NCI-H2196 (cell line): ENCODE data around the gene CSTF1.

Source experiments
- DNase-seq: peaks from one replicate; lab custom pipeline; 2025; ENCODE audit not compliant: unreplicated experiment; lab: John Stamatoyannopoulos, UW

CSTF1 gene

DNA sequence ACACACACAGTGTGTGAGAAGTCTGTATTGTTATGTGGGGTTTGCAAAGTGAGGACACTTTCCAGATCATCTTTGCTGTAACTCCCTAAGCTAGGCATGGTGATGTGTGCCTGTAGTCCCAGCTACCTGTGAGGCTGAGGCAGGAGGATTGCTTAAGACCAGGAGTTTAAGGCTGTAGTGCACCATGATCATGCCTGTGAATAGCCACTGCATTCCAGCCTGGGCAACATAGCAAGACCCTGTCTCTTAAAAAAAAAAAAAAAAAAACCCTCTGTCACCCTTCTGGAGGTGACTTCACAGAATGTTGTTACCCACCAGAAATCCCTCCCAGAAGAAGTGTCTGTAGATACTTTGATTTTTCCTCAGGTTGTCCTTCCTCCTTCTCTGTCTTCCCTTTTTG lies 34.5 kb downstream of the CSTF1 start:
- DNase-seq = no peak

GRCh38 chr20:56427797-56428196 lies 35.4 kb downstream of the CSTF1 start:
- no peak for DNase-seq

GRCh38 chr20:56428410-56428809 lies 36.0 kb downstream of the CSTF1 start:
- DNase-seq = no peak

DNA sequence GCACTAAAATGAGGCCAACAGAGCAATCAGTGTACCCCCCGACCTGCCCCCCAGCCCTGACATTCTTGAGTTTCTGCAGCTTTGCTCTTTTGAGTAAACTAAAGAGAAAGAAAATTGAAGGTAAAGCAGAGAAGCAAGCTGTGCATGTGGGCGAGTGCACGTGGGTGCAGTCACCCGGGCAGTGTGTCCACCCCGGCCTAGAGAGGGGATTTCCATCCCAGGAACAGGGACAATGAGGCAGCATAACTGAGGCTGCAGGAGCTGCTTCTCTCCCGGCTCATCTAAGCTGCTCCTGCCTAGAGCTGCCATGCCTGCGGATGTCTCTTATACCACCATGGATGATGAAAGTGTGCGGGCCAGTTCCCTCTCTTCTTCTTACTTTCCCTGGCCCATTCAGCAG lies 36.4 kb downstream of the CSTF1 start:
- no peak for DNase-seq

- DNase-seq = no peak
Measured at GRCh38 chr20:56429502-56429901, 37.1 kb downstream of the CSTF1 start.

DNA sequence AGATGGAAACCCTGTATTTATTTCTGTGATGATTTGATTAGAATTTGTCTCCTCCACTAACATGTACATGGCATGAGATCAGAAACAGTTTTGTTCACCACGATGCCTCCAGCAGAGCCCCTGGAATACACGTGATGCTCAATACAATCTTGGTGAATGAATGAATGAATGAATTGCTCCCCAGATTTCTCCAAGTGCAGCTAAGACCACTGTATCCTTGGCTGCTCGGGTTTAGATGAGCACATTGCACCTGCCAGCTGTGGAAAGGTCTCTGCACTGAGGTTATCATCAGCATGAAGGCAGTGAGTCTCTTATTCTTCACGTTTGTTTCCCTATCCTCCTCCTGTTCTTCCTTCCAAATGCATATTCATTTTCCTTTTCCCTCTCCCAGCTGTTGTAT lies 37.5 kb downstream of the CSTF1 start:
- no peak for DNase-seq

DNA sequence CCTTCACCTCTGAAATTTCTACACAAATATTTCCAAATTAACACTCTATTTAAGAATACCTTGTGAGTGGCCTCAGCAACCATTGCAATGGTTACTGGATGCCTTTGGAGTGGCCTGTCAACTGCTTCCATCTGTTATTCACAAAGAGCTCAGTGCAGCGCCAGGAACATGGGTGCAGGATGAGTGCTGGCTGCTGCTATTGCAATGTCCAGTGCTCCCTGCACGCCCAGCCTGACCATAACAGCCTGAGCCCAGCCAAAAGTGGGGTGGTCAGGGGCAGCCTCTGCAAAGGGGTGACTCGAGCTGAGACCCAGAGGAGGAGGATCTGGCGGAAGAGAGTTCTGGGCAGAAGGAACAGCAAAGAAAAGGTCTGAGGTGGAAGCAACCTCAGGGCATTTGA lies 38.0 kb downstream of the CSTF1 start:
- no peak for DNase-seq

DNA sequence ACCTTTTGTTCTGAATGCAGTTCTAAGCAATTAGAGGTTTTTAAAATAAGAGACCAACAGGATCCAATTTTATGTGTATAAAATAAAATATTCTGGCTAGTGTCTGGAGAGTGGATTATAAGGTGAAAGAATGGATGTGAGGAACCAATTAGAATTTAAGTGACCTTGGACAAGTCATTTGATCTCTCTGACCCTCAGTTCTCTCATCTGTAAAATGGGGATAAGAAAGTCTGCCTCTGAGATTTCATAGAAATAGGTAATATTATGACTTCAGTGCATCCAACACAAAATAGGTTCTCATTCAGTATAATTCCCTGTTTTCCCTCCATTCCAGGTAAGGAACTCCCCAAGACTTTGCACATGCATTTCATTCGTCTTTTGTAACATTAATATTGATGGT lies 38.5 kb downstream of the CSTF1 start:
- DNase-seq = no peak

DNA sequence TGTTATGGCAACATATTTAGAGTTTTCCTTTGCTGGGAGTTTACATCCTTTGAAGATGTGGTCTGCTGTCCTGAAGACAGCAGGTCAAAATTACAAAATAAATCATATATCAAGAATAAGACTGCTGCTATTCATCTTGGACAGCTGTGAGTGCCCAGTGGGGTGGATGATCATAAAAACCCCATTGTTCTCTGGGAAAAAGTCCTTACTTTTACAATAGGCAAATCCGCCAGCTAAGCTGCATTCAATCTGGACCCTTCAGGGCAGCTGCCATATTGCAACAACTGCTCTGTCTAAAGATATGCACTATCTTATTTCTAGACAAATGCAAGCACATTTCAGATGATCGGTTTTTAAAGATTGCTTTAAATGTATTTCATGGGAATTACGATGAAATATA lies 39.0 kb downstream of the CSTF1 start:
- no peak for DNase-seq

DNA sequence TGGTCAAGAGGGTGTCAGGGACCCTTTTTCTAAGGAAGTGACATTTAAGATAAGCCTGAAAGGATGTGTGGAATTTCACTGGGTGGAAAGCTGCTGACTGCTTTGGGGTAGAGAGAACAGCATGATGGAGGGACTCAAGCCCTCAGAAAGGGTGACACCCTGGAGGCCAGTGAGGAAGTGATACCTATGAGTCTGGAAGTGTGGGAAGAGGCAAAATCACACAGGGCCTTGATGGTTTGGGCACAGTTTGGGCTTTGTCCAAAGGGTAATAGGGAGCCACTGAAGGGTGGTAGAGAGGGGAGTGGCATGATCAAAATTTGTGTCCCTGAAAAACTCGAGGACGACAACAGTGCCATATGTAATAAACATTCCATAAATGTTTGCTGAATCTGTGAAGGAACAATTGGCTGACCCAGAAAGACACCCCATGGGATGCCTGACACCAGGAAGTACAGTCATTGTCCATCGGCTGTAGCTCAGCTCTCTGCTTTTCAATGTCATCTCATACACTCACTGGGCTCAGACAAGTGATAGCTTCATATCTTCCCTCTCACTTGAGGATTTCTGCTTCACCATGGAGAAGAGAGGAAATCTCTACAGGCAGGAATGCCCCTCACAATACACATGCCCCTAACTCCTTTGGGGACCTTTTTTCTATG lies 40.9 kb downstream of the CSTF1 start:
- no peak for DNase-seq

GRCh38 chr20:56433880-56434255 lies 41.4 kb downstream of the CSTF1 start:
- no peak for DNase-seq

- DNase-seq = no peak
Measured at GRCh38 chr20:56437196-56437960, 44.9 kb downstream of the CSTF1 start.

- DNase-seq = no peak
Measured at GRCh38 chr20:56438284-56438683, 45.8 kb downstream of the CSTF1 start.

DNA sequence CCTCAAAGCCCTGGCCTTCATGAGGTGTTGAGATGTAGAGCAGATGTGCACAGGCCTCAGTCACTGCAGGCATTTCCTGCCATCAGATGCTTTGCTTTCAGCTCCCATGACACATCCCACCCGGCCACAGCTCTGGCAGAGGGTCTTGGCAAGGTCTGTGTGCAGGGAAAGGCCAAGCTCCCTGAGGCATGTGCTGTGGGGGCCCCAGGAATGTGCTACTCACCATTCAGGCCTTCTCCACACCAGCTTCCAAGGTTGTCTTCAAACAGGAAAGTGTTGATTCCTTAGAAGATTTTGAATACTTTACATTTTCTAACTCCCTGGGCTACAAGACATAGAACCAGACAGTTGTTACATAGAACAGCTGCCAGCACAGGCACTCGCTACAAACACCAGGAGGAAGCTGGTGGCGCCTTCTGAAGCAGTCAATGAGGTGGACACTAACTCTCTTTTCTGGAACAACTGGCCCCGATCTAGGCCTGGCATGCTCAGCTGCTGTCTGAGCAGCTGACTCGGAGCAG lies 47.4 kb downstream of the CSTF1 start:
- DNase-seq = no peak

DNA sequence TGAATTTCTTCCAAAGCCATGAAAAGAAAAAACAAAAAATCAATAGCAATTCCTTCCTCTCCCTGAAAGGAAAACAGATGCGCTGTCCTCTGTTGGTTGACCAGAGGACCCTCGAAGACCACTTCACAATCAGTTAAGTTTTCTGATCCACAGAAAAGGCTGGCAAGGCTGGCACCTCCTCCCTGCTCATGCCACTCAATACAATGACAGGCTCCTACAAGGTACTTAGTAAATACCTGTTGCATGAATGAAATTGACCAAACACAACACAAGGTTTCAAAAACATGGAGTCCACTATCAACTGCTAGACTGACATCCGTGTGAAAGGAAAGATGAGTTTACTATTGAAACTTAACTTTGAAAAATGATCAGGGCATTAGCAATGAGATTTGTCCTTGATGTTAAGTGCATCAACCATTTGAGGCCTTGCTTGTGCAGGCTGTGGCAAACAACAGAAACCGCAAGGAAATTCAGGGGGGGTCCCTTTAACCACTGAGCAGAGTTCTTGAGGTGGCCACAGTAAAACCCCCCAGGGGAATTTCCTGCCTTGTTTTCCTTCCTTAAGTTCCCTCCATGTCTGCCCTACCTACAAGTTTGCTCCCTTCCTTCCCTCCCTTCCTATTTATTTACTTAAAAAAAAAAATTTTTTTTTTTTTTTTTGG lies 48.0 kb downstream of the CSTF1 start:
- no peak for DNase-seq

- DNase-seq = no peak
Measured at GRCh38 chr20:56442389-56443365, 50.2 kb downstream of the CSTF1 start.

- DNase-seq = no peak
Measured at GRCh38 chr20:56443654-56444540, 51.5 kb downstream of the CSTF1 start.

DNA sequence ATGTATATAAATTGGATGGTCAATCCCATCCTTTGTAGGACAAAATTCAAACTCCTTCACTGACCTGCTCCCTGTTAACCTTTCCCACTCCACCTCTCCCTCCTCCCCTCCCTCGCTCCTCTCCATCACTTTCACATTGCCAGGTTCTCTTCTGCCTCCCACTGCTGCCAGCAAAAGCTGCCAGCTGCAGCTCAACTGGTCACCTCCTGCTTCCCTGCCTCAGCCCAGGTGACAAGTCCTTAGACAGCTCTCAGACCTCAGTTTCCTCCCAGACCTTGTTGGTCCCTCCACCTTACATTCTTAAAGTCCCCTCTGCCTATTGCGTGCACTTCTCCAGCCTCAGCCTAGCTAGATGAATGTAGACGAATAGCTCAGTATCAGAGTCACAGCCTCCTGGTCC lies 52.7 kb downstream of the CSTF1 start:
- DNase-seq = no peak

GRCh38 chr20:56445540-56445939 lies 53.1 kb downstream of the CSTF1 start:
- DNase-seq = no peak

DNA sequence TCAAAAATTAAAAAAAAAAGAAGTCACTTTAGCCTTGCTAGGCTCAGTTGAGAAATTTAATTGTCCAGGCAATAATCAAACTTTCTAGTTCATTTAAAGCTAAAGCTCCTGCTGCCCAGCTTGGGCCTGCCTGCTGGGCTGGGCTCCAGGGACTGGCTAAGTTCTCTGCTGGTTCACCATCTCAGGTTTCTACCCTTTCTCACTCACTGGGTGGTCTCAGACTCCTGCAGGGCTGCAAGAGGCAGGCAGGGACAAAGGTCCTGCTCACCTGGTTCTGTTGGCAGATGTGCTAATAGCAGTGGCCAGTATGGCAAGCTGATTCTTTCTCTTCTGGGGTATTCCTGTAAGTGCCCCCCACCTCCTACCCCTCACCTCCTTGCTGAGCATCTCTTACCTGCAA lies 54.8 kb downstream of the CSTF1 start:
- DNase-seq = no peak
